NOMO-1 (cell line): ENCODE measurements around the gene LRCH1.

Experiments
- DNase-seq, 2 experiments: peaks; one replicate each; lab custom pipeline; 2025; ENCODE audit not compliant: unreplicated experiment in 2 of 2; lab: John Stamatoyannopoulos, UW

The LRCH1 gene

GRCh38 chr13:46778890-46779289, 225.9 kb downstream of the LRCH1 start:
- no peak for DNase-seq

- DNase-seq = no peak
Observed at GRCh38 chr13:46782066-46782465, 229.1 kb downstream of the LRCH1 start.

- DNase-seq = no peak
Observed at GRCh38 chr13:46782691-46783090, 229.7 kb downstream of the LRCH1 start.

DNA sequence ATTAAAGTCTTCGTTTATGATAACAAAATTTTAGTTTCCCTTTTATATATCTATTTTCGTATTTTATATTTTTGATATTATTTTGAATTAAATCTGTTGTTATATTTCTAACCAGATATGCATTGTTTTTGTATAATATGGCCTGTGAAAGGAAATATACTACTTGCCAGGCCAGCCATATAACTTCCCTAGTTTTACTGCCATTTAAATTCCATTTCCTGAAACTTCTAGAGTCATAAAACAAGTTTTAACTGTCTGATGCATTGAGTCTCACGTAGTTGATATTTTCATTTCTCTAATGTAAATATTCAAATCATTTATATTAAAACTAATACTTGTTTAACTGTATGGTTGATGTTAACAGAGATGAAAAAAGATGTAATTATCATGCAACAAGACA, 230.5 kb downstream of the LRCH1 start:
- DNase-seq = no peak

- DNase-seq = no peak
Observed at GRCh38 chr13:46795321-46795720, 242.4 kb downstream of the LRCH1 start.

DNA sequence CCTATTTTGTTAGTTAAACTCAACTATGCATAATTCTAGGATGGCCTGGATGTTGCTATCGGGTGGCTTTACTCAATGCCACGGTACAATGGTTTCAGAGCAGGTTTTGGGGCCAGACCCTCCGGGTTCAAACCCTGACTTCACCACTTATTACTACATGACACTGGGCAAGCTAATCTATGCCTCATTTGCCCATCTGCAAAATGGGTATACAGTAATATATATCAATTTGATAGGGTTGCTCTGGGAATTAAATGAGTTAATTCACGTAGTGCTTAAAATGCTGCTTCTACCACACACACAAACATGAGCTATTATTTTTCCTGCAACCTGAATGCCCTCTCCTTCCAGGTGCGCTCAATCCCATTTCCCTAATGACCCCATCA, 243.2 kb downstream of the LRCH1 start:
- no peak for DNase-seq

DNA sequence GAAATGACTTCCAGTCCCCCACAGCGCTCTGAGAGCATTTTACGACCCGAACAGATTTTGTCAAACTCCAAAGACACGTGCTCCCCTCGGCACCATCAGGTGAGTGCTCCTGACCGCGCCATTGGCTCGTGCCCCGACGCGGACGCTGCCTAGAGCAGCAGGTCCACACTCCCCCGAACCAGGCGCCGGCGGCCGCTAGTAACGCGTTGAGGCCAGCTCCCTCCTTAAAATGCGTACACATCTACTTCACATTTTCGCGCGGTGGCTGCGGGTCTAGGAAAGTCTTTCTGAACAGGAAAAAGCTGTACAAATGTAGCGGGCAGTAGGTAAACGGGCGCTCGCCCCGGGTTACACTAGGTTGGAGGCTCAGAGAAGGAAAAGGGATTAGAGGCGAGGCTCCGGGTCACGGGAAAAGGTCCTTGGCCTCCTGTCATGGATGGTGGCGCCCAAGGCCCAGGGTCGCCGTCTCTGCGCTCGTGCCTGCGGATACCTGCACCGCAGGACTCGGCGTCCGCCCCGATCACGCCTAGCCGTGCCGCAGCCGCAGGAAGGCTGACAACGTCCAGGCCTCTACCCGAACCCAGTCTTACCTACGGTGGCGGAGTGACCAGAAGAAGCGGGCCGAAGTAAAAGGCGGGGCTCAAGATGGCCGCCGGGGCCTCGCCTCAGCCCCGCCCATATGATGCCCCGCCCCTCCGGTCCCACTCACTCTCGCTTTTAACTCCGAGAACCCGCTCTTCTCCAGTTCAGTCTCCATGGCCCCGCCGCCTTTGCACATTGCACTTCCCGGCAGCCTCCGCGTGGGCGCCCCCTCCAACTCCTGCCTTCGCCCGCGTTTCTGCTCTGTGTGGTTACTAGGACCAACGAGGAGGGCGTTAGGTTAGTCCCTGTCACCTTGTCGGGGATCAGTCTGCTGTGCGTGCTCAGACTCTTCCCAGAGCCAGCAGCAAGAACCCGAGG, 243.8 kb downstream of the LRCH1 start, which contains the start of gene ESD:
ESD (minus strand) TSS at position 647 of the 960 bp plus-strand sequence. CDS start 5,748 bp downstream, outside the sequence.
- DNase-seq = peak; percentile 89 to 91

DNA sequence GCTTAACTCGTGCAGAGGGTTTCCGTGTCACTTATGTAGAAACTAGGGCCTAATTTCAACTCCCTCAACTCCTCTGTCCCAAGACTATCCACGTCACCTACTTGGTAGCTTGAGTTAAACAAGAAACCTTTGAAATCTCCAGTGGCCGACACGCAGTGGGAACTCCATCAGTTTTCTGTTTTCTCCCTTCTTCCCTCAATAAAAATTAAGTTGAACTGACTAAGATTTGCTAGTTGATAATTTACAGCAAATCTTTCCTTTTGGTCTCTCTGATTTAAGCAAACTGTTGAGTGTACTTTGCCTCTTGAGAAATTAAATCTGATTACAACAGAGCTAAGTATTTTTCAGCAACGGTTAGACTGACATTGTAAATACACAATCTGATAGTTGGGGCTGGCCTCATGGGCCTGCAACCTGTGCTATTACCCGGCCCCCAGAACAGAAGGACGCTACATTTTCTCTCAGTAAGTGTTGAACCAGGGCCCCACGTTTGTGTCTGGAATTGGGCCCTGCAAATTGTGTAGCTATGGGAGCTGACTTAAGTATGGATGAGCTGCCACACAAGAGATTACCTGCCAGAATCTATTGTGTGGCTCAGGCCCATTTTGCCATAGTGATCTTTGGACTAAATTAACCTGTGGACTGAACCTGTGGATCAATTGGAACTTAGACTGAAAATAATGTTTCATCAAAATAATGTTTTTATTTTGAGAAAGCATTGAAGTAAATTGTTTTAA, 244.7 kb downstream of the LRCH1 start:
- DNase-seq = peak in 1 of 2 experiments; percentile 43

- peak; percentile 9 to 29 for DNase-seq
Observed at GRCh38 chr13:46799139-46799538, 246.2 kb downstream of the LRCH1 start.

DNA sequence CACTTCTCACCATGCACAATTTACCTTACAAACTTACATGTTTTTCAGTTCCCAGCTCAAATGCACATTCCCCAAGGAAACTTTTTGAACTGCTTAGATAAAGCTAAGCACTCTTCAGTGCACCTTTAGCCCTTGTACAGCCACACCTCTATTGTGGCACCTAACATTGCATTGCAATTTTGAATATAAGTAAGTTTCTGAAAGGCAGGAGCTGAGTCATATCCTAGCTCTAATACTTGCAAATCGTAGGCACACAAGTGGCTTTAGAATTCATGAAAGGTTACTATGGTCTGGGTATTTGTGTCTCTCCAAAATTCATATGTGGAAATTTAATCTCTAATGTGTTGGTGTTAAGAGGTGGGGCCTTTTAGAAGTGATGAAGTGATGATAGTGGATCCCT, 248.9 kb downstream of the LRCH1 start:
- DNase-seq = no peak
